IPS-NIHi7 (cell line): ENCODE results near the gene KLF11.

Source experiments
- DNase-seq: peaks from one replicate; pipeline ENCODE4 v3.0.0; 2012; ENCODE audit warnings: mixed read lengths; ENCODE audit errors: extremely low spot score

Gene KLF11

GRCh38 chr2:10041711-10042110 is 1.6 kb upstream of the KLF11 start:
- DNase-seq: no peak

GRCh38 chr2:10042301-10043161 is 819 bp upstream of the KLF11 start:
- peak; percentile 73 for DNase-seq

- peak; percentile 88 for DNase-seq
Observed at GRCh38 chr2:10043906-10044601, 704 bp downstream of the KLF11 start.

GRCh38 chr2:10045561-10046355 is 2.4 kb downstream of the KLF11 start:
- DNase-seq: no peak

GRCh38 chr2:10046931-10047330 is 3.6 kb downstream of the KLF11 start:
- no peak for DNase-seq

GRCh38 chr2:10047616-10048500 is 4.5 kb downstream of the KLF11 start:
- no peak for DNase-seq

GRCh38 chr2:10048501-10049171 is 5.3 kb downstream of the KLF11 start:
- DNase-seq: no peak

GRCh38 chr2:10052216-10052615 is 8.9 kb downstream of the KLF11 start:
- DNase-seq: no peak

- no peak for DNase-seq
Observed at GRCh38 chr2:10053351-10053750, 10.0 kb downstream of the KLF11 start.

- no peak for DNase-seq
Observed at GRCh38 chr2:10054424-10054823, 11.1 kb downstream of the KLF11 start.

- DNase-seq: no peak
Observed at GRCh38 chr2:10054976-10055375, 11.6 kb downstream of the KLF11 start.

- DNase-seq: no peak
Observed at GRCh38 chr2:10056439-10056838, 13.1 kb downstream of the KLF11 start.

GRCh38 chr2:10057231-10058107 is 14.1 kb downstream of the KLF11 start:
- DNase-seq: peak; percentile 94

GRCh38 chr2:10058251-10059015 is 15.1 kb downstream of the KLF11 start:
- DNase-seq: no peak

- DNase-seq: no peak
Observed at GRCh38 chr2:10059016-10059351, 15.6 kb downstream of the KLF11 start.

- DNase-seq: no peak
Observed at GRCh38 chr2:10059552-10060335, 16.4 kb downstream of the KLF11 start.

- no peak for DNase-seq
Observed at GRCh38 chr2:10061221-10061925, 18.0 kb downstream of the KLF11 start.

GRCh38 chr2:10062931-10063365 is 19.6 kb downstream of the KLF11 start:
- DNase-seq: no peak
